Measurements from ENCODE around the gene PLEKHA7.
"Not testable (repeated sequence)": the region's sequence is repeated elsewhere in the genome, so short reads cannot be mapped to it uniquely, and the experiment has no call there.

PLEKHA7 gene

DNA sequence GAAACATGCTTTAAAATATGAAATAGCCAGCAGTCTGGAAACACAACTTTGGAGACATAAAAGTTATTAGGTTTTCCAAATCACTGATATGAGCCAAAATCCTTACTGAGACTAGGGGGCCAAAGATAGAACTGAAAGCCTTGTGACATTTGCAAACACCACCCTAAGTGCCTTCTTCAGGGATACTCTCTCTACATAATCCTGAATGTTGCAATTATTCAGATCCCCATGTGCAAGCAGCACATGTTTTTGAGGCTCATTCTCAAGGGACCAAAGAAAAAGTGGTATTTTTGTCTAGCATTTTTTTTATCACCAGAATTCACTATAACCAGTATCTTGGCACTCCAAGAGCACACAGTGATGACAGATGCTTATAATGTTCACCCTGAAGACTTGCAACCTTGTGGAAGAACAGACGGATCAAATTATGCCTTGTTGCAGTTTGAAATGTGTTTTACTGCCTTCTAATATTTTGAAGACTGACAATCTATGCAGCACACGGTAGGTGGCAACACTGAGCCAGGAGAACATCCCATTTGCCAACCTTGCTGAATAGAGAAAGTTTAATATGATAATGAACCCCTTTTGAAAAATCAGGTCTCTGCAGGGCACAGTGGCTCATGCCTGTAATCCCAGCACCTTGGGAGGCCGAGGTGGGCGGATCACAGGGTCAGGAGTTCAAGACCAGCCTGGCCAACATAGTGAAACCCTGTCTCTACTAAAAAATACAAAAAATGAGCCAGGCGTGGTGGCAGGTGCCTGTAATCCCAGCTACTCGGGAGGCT is 78.5 kb downstream of the PLEKHA7 start:
- no peak for DNase-seq

DNA sequence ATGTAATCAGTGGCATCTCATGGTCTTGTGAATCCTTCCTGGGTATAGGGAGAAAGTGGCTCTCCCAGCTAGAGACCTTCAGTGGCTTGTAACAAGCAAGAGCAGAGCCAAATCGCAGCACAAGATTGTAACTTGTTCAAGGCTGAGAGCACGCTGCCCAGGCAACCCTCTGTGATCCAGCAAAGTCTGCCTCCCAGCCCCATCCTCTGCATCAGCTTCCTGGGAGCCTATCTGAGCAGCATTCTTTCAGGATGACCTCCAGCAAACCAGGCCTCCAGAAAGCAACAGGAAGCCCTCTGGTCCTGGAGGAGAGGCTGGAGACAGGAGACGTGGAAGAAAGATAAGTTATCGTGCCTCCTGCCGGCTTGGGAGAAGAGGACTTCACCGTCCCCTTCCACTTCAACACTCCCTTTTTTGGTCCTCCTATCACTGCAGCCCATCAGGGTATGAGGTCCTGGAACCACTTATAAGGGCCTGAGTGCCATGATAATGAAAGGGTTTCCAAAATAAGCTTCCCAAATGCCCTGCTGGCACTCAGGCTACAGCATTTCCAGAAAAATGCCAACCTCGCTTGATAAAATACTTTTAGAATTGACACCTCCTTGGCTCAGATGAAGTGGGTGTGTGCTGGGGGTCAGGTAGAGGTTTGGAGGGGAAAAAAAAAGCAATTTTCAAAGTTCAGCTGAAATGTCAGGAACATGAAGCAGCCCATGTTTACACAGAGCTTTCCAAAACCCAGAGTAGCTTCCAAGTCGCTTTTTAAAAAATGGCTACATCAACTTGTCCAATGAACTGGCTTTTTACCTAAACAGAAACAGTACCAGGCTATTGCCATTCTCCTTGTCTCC is 80.2 kb downstream of the PLEKHA7 start:
- DNase-seq: no peak

DNA sequence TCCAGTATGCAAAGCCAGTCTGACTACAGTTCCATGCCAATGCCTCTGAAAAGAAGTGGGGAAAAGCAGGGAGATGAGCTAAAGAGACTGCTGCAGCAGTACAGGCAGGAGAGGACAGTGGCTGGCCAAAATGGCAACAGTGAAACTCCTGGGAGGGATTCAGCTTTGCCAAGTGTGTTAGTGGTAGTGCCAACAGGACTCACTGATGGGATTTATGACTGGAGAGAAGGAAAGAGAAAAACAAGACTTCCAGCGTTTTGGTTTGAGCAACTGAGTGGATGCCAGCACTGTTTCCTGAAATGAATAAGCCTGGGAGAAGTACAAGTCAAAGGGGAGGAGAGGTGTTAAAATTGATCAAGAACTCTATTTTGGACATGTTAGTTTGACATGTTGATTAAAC is 80.9 kb downstream of the PLEKHA7 start:
- DNase-seq: no peak

DNA sequence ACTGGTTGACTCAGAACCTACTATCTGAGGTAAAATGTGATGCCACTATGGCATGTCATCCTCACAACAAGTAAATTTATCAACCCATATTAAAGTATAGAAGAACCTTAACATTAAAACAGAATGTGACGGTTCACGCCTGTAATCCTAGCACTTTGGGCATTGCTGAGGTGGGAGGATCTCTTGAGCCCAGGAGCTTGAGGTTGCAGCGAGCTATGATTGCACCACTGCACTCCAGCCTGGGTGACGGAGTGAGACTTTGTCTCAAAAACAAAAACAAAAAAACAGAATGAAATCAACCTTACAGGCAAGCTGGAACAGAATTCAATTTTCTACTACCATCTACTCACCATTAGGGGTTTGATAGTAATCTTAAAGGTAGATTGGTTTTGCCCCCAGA is 86.2 kb downstream of the PLEKHA7 start:
- no peak for DNase-seq

DNA sequence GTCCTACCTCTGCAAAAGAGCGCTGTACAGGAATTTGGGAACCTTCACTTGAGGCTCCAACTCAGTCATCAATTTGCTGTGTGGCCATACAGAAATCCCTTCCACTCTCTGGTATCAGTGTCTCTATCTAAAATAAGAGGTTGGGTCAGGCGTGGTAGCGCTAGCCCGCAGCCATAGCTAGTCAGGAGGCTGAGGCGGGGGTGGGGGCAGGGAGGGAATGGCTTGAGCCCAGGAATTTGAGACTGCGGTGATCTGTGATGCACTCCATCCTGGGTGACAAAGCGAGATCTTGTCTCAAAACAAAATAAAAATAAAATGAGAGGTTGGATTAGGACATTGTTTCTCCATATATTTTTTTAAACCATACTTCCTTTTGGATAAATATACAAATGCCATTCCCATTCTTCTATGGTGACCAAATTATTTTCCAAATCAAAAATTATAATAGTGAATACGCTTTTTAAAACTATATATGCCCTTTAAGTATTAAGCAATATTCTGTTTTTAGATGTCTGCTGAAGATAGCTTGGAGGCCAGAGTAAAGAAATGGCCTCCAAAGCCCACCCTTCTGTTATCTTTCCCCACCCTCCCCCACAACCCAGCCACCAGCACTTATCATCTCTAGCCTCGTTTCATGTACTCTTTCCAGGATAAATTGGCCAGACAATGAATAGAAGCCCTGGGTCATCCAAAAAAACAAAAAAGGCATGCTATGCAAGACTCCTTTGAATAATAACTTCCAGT is 87.2 kb downstream of the PLEKHA7 start:
- no peak for DNase-seq

DNA sequence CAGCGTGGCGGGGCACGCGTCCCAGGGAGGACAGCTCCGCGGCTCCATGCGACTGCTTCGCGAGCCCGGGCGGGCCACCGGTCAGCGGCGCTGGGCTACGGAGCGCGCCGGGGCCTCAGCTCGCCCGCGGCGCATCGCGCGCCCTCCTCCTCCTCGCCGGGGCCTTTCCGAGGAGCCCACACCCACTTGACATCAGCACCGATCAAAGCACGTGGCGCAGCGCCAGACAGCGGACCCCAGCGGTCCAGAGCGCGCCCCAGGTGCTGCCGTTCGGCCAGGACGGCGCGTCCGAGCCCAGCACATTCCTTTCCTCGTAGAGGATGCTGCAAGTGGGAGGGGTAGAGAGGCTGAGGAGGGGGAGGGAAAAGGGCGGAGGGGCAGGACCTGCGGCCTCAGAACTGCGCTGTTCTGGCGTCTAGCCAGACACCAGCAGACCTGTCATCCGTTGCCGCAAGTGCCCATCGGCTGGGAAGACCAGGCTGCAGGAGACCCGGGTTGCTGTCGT is 88.6 kb downstream of the PLEKHA7 start:
- no peak for DNase-seq

DNA sequence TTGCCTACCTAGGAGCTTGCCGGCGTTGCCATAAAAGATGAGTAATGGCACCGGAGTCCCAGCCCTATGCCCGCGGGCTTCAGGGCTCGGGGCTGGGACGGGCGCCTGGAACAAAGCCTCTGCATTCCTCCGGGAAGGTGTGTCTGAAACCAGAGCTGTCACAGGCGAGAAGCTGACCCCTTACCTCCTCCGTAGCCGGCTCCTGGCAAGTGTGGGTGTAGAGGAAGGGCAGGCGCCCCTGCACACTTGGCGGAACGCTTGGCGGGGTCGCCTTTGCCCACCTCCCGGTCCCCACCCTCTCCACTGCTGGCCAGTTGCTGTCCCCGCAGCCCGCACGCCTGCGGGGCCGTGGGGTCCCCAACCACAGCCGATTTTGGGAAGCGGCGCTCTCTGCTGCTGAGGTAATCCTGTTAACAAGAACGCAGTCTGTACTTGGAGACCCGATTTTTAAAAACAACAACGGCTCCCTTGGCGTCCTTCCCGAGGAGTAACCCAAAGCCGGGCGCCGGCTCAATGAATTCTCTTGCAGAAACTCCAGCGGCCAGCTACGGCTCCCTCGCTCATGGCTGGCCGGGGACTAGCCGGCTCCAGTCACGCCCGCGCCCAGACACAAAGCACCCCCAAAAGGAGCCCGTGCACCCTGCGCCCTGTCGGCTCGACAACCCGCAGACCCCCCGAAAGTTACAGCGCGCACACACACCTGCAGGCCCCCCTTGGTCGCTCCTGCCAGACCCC is 89.2 kb downstream of the PLEKHA7 start:
- no peak for DNase-seq

DNA sequence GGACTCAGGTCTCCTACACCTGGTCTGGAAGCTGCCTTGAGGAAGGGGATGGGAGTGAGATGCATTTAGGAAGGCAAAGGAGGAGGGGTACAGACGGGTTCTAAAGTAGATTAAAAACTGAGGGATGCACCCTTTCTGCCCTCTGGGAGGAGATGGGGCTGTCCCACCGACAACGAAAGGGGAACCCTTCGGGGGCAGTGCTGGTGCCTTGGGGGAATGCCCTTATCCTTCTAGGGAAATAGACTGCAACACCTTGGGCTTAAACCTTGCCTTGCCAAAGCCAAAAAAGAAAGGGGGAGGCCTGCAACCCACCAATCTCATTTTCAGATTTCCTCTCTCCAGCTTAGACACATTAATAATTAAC is 89.8 kb downstream of the PLEKHA7 start:
- no peak for DNase-seq

DNA sequence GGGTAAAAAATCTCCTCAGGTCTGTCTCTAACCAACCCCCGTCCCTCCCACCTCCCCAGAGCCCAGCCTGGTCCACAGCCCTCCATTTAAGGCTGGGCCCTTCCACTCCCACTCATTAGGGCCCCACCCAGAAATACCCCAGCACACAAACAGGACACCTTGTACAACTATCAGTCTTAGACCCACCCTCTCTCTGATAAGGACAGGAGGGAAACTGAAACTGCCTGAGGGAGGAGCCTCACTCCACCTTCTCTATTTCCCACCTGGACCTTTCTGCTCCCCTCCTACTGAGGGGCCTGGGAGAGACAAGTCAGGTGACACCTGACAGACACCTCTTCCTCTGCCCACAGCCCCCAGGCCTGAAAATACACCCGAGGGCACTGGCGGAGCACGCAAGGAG is 90.2 kb downstream of the PLEKHA7 start:
- no peak for DNase-seq

DNA sequence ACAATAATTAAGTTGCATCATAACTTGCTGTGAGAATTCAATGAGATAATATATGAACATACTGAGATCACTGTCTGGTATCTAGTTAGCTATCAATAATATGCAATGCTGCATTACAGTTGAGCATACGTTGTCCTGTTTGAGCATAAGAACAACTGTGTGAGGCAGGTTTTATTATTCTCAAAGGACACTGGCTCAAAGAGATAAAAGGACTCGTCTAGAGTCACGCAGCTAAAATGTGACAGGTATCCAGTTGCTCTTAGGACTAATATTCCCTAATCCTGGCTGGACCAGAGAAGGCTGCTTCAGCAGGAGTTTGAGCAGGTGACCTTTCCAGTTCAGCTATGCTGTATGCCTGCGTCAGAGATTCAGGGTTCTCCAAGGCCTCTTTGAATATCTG is 92.5 kb downstream of the PLEKHA7 start:
- no peak for DNase-seq

DNA sequence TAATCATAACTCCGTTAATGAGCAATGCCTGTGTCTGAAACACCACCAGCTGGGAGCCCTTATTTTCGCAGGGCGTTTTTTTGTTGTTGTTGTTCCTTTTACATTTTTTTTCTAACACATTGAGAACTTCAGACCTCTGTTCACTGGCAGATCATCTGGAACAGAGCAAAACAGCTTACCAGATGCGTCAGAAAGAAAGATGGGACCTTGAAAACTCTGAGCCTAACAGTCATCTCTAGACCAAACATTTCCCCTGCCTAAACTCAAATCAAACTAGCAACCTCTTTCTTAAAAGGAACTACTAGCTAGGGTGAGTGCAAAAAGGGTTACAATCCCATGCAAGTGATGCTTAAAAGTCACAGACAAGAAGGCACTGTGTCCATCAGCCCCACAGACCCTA is 93.2 kb downstream of the PLEKHA7 start:
- no peak for DNase-seq

DNA sequence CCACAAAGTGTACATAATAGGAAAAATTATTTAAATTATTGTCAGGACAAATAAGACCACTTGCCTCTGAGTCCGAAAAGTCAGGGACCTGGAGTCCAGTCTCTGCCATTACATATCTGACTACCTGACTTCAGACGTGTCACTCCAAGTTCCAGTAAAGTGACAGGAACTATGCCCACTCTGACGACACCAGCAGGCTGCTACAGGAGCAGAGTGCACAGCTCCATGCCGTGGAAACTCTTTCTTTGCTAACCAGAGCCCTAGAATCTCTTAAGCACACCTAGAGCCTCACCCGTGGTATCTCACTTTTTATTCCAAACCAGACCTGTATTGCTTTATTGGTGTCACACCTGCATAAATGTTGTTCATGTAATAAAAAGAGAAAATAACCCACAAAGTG is 93.7 kb downstream of the PLEKHA7 start:
- no peak for DNase-seq

DNA sequence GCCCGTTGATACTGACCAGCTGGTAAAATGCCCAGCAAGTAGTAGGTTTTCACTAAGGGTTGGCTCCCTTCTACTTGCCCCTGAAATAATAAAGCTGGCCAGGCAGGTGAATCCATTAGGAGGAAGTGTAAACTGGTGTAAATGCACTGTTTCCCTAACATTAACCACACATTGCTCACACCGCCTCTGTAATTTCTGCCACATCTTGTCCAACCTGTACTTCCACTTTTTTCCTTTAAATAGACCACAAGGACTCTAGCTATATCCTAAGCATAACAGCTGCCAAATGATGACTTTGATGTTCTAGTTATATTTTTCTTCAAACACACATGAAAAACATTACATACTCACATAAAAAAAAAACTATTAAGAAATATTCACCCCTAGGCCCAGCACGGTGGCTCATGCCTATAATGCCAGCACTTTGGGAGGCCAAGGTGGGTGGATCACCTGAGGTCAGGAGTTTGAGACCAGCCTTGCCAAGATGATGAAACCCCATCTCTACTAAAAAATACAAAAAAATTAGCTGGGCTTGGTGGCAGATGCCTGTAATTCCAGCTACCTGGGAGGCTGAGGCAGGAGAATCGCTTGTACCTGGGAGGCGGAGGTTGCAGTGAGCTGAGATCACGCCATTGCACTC is 95.6 kb downstream of the PLEKHA7 start:
- not testable (repeated sequence) for DNase-seq

DNA sequence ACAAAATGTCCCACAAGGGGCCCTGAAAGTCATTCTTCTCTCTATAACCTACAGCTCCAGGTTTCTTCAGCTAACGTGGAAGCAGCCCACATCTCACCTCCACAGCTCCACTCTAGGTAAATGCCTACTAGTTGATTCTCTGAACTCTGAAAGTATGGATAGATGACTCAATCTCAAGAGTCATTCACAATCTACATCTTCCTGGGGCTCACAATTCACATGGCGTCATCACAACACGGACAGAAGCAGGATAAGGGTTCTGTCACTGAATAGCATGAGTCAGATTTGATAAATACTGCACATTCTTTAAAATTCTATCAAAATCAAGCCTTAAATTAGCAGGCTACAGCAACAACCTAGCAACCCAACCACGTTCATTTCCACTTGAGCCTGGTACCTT is 96.3 kb downstream of the PLEKHA7 start:
- no peak for DNase-seq

DNA sequence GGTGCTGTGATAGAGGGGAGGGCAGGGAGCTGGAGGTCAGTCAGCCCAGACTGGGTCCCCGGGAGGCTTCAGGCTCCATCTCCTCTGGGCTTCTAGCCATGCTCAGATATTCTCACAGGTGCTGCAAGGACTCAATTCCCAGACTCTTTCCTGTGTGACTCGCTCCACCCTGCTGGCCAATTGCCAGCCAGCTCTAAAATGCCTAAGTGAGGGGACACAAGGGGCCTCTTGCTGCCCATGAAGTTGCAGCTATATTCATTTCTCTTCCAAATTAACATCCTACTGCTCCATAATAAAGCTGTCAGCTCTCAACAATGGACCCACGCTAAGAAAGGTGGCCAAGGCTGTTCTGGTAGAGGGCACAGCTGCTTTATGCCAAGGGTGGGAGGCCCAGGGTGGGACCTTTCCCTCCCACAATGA is 101.5 kb downstream of the PLEKHA7 start:
- no peak for DNase-seq

DNA sequence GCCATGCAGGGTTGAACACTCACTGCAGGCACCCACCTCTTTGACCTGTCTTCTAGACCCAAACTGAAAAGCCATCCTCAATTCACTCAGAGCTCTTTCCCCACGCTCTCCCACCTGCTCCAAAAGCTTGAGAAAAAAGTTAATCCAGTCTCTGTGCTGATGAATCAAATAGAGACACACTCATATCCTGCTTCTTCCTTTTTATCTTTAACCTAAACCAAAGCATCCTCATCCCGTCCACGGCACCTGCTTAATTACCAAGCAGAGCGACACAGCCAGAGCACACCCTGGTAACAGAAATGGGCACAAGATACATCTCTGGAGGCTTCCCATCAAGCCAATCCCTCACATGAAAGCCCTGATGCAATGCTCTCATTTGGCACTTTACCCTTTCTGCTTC is 102.6 kb downstream of the PLEKHA7 start:
- no peak for DNase-seq

DNA sequence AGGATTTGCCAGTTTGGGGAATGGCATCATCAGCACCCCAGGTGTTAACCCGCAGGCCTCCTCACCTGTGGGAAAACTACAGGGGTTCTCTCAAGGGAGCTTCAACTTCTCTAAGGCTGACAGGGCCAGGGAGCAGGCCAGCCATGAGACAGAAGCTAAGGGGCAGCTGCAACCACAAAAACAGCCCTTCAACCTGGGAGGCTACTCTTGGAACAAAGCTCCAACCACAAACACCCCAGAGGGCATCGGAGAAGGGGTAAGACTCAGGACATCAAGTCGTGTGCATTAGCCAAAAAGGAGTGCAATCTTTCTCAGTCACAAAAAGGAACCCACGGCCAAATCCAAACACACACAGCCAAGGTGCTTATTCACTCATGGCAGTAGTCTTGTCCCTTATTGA is 103.0 kb downstream of the PLEKHA7 start:
- DNase-seq: no peak

DNA sequence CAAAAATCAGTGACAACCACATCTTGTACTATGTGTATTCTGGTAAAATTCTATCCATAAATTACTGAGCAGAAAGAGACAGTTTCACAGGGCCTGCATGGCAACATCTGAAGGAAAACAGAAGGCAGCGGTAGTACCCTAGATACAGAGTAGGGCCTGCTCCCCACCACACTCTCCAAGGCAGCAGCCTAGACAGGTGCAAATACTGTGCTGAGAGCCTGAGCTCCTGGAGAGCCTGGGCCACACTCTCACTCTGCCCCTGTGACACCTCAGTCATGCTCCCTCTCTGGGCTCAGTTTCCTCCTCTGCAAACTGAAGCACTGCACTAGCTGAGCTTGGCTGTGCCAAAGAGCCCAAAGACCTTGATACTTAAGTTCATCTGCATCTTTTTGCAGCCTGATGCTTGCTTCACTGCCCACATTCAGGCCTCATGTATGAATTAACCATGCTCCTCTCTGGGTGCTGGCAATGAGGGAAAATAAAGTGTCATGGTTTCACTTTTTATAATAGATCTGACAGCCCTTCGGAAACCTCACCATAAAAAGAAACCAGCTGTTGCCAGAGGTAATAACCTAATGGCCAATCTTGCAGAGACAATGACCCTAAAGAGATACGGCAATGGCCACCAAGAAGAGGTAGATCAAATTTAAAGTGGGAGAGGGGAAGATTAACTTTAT is 104.7 kb downstream of the PLEKHA7 start:
- no peak for DNase-seq

DNA sequence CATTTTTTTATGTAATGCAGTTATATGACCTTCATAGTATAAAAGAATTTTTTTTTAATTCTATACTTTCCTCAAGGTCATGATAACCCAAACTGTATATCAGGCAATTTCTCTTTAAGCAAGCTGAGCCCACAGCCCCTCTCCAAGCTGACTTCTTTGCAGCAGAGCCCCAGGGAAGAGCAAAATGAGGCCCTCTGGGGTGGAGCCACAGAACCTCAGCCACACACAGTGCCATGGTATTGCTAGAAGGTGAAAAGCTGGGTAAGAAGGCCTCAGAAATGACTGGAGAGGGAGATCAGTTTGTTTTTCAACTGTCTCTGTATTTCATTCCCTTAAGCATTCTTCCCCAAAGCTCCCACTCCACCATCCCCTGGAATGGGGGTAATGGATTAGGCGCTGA is 108.8 kb downstream of the PLEKHA7 start:
- no peak for DNase-seq

DNA sequence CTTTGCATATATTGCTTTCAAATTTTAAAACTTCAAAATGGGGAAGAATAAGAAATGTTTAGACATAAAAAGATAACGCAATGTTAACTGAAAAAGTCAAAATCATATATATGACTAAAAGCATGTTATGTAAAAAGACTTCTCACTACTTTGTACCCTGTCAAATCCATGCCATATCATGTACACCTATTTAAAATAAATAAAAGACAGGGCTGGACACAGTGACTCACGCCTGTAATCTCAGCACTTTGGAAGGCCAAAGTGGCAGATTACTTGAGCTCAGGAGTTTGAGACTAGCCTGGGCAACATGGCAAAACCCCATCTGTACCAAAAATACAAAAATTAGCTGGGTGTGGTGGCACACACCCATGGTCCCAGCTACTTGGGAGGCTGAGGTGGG is 109.5 kb downstream of the PLEKHA7 start:
- DNase-seq: not testable (repeated sequence)

DNA sequence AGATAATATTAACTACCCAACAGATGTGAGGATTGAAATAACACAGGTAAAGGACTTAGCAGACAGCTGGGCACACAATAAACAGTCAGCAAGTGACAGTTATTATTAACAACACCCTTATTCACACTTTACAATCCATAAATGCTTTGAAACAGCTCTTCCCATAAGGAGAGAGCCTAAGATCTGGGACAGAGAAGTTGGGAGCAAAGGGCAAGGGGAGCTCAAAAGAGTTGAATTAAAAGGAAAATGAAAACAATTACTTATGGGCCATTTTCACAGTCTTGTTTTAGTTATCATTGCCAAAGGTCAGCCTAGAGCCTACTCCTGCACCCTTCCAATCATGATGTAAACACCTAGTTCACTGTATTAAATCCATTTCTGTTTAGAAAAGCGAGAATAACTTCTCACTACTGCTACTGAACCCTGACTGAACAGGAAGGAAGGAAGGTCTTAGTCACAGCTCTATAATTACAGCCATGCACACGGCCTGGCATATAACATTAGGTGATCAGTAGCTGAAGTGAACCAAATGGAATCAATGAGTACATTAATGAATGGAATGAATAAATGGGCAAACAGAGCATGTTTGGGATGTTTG is 111.3 kb downstream of the PLEKHA7 start:
- no peak for DNase-seq

Measured in cortex of kidney (tissue), 1 donor.